Loucy (cell line): ENCODE data around the gene GRAMD1C.

ENCODE experiments used
- H2AFZ ChIP-seq: fragments of 200-600 bp; sonication (generic); 2 replicates; pipeline ENCODE4 v1.6.0; 2016; ENCODE audit warnings: antibody characterized with exemption, mild to moderate bottlenecking, low read length, moderate library complexity
- H3F3A ChIP-seq: fragments of 200-600 bp; 2 replicates; pipeline ENCODE4 v1.6.0; 2016; ENCODE audit warnings: antibody characterized with exemption, low read depth, mild to moderate bottlenecking
- H3K27me3 ChIP-seq: fragments of 200-600 bp; sonication (generic); 2 replicates; pipeline ENCODE4 v1.6.1; 2014; ENCODE audit warnings: low read length, mild to moderate bottlenecking; ENCODE audit not compliant: insufficient read depth, poor library complexity, severe bottlenecking
- H3K36me3 ChIP-seq: fragments of 200-600 bp; sonication (generic); 2 replicates; pipeline ENCODE4 v1.6.1; 2016; ENCODE audit warnings: low read length; ENCODE audit not compliant: insufficient read depth
- H3K4me1 ChIP-seq: fragments of 200-600 bp; sonication (generic); 2 replicates; pipeline ENCODE4 v1.5.1; 2014; ENCODE audit warnings: low read length, mild to moderate bottlenecking; ENCODE audit not compliant: insufficient read depth, poor library complexity, severe bottlenecking
- H3K4me2 ChIP-seq: fragments of 200-600 bp; sonication (generic); 2 replicates; pipeline ENCODE4 v1.6.0; 2014; ENCODE audit warnings: antibody characterized with exemption, low read length, low read depth, mild to moderate bottlenecking; ENCODE audit not compliant: poor library complexity, severe bottlenecking
- H3K4me3 ChIP-seq: fragments of 200-600 bp; sonication (generic); 2 replicates; pipeline ENCODE4 v1.5.1; 2014; ENCODE audit warnings: low read length, mild to moderate bottlenecking, mixed read lengths; ENCODE audit not compliant: poor library complexity, severe bottlenecking
- H3K79me2 ChIP-seq: fragments of 200-600 bp; sonication (generic); 2 replicates; pipeline ENCODE4 v1.6.1; 2014; ENCODE audit warnings: low read length; ENCODE audit not compliant: insufficient read depth
- H3K9ac ChIP-seq: fragments of 200-600 bp; sonication (generic); 2 replicates; pipeline ENCODE4 v1.6.0; 2014; ENCODE audit warnings: mild to moderate bottlenecking, low read depth, low read length, moderate library complexity; ENCODE audit not compliant: poor library complexity, severe bottlenecking
- H3K9me2 ChIP-seq: fragments of 200-600 bp; sonication (generic); replicated peaks from 2 replicates; pipeline ENCODE4 v1.6.1; 2016; ENCODE audit warnings: low read depth, low read length, mixed read lengths
- H3K9me3 ChIP-seq: fragments of 200-600 bp; sonication (generic); 2 replicates; pipeline ENCODE4 v1.6.1; 2014; ENCODE audit warnings: mild to moderate bottlenecking, antibody characterized with exemption, low read length, low read depth; ENCODE audit not compliant: insufficient read depth
- H4K20me1 ChIP-seq: fragments of 200-600 bp; sonication (generic); 2 replicates; pipeline ENCODE4 v1.6.0; 2014; ENCODE audit warnings: antibody characterized with exemption, low read length, mild to moderate bottlenecking; ENCODE audit not compliant: insufficient read depth, poor library complexity, severe bottlenecking
- CTCF ChIP-seq: fragments of 200-600 bp; sonication (generic); conservative IDR thresholded peaks from 2 replicates; pipeline ENCODE4 v1.5.1; 2014; ENCODE audit warnings: mild to moderate bottlenecking, antibody characterized with exemption, low read length
- EZH2phosphoT487 ChIP-seq: fragments of 200-600 bp; IDR thresholded peaks from 2 replicates; pipeline ENCODE4 v1.6.1; 2018; ENCODE audit warnings: antibody characterized with exemption, mild to moderate bottlenecking, moderate library complexity, borderline replicate concordance

GRAMD1C gene

GRCh38 chr3:113896930-113897329 lies 58.3 kb downstream of the GRAMD1C start:
- Histone ChIP-seq H4K20me1 (no peaks in the 10 kb centered on the region), H2AFZ (peak overlapping the region; percentile 94), H3K36me3 (no peaks in the 10 kb centered on the region), H3K4me3 (peak overlapping the region; percentile 47), H3K4me2 (peak overlapping the region; percentile 54), H3K79me2 (no peaks in the 10 kb centered on the region), H3K9me2 (no peaks in the 10 kb centered on the region), H3F3A (no peaks in the 10 kb centered on the region), H3K27me3 (no peaks in the 10 kb centered on the region), H3K4me1 (peaks cover 8% of the 10 kb centered on the region), H3K9ac (no peak overlapping the region), H3K9me3 (no peaks in the 10 kb centered on the region)
- TF ChIP-seq CTCF = no peak

- Histone ChIP-seq H3K4me2 (peak overlapping the region; percentile 54), H2AFZ (peak overlapping the region; percentile 94), H3K9me3 (no peaks in the 10 kb centered on the region), H3K4me3 (peak overlapping the region; percentile 47), H3K4me1 (peaks cover 8% of the 10 kb centered on the region), H3K9ac (no peak overlapping the region), H3F3A (no peaks in the 10 kb centered on the region), H3K27me3 (no peaks in the 10 kb centered on the region), H4K20me1 (no peaks in the 10 kb centered on the region), H3K36me3 (no peaks in the 10 kb centered on the region), H3K9me2 (no peaks in the 10 kb centered on the region), H3K79me2 (no peaks in the 10 kb centered on the region)
- TF ChIP-seq EZH2phosphoT487 = no peak
- TF ChIP-seq CTCF = no peak
Observed at GRCh38 chr3:113897373-113897777, 58.8 kb downstream of the GRAMD1C start.

GRCh38 chr3:113898892-113899291 lies 60.3 kb downstream of the GRAMD1C start:
- TF ChIP-seq CTCF (no peak), EZH2phosphoT487 (no peak)
- Histone ChIP-seq H3K79me2 (no peaks in the 10 kb centered on the region), H3K9me2 (no peaks in the 10 kb centered on the region), H3K27me3 (no peaks in the 10 kb centered on the region), H3K9me3 (no peaks in the 10 kb centered on the region), H3K9ac (no peak overlapping the region), H3K4me1 (peaks cover 8% of the 10 kb centered on the region), H3K36me3 (no peaks in the 10 kb centered on the region), H3K4me2 (no peak overlapping the region), H2AFZ (0 out of 2 replicates have a peak overlapping the region, but pooled peaks have one; percentile 17), H3K4me3 (no peak overlapping the region), H3F3A (no peaks in the 10 kb centered on the region), H4K20me1 (no peaks in the 10 kb centered on the region)
